AG04450 (cell line): ENCODE measurements around the gene NMRAL1. TPM values are rescaled to one million over a fixed set of nuclear protein-coding genes. Genes with fewer than 3 reads are reported as not detected.

Experiments
- CTCF ChIA-PET: fragments of 300-600, 350-600 bp; formaldehyde crosslinking; extraction: SDS; loops from one replicate; lab custom pipeline; 2022; ENCODE audit warnings: antibody characterized with exemption, inconsistent platforms; lab: Charles Lee
- POLR2A ChIA-PET: fragments of 350-600 bp; formaldehyde crosslinking; extraction: SDS; loops from one replicate; lab custom pipeline; 2021; ENCODE audit warnings: antibody characterized with exemption, inconsistent platforms; lab: Yijun Ruan, JAX
- DNase-seq: peaks from one replicate; pipeline ENCODE4 v3.0.0-alpha.2; 2011; ENCODE audit warnings: low read depth, low spot score
- H3K27ac ChIP-seq: one replicate; pipeline ENCODE4 v1.5.1; 2012; ENCODE audit warnings: low read depth, low read length, control low read depth
- H3K27me3 ChIP-seq: one replicate; pipeline ENCODE4 v1.6.0; 2012; ENCODE audit warnings: low read length; ENCODE audit not compliant: control insufficient read depth, insufficient read depth
- H3K4me3 ChIP-seq: 2 replicates; pipeline ENCODE4 v1.5.1; 2011; ENCODE audit warnings: mild to moderate bottlenecking, low read depth, low read length, control low read depth
- H3K9me3 ChIP-seq: 2 replicates; pipeline ENCODE4 v1.5.1; 2012; ENCODE audit warnings: low read length; ENCODE audit not compliant: control insufficient read depth, insufficient read depth
- polyA plus RNA-seq: library from polyadenylated mRNA; depleted of rRNA; stranded (reverse); fragments of >200 nt; gene quantifications from 2 replicates; pipeline ENCODE4 v1.2.3, GENCODE V29; 2011
- TF ChIP-seq, protein P1 (sequence below): IDR thresholded peaks from 2 replicates; pipeline ENCODE4 v1.5.1; 2011; ENCODE audit warnings: low read depth, low read length, control low read depth, inconsistent platforms

The NMRAL1 gene
- polyA plus RNA-seq, 1 experiment: 26.3 TPM

DNA sequence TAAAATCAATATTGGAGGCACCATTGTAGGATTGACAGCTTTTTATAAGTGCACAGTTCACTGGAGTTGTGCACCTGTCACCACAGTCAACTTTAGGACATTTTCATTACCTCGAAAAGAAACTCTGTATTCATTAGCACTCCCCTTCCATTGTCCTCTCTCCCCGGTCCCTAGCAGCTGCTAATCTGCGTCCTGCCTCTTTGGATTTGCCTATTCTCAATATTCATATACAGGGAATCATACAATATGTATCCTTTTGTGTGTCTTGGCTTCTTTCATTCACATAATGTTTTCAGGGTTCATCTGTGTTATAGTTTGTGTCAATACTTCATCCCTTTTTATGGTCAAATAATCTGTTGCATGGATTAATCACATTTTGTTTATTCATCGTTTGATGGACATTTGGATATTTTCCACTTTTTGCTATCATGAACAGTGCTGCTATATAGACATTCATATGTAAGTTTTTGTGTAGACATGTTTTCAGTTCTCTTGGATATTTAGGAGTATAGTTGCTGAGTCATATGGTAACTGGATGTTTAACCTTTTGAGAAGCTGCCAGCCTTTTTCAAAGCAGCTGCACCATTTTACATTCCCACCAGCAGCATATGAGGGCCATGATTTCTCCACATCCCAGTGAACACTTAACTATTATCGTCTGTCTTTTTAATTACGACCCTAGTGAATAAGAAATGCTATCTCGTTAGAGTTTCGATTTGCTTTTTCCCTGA lies 38.9 kb downstream of the NMRAL1 start:
- TF ChIP-seq, protein P1, sequence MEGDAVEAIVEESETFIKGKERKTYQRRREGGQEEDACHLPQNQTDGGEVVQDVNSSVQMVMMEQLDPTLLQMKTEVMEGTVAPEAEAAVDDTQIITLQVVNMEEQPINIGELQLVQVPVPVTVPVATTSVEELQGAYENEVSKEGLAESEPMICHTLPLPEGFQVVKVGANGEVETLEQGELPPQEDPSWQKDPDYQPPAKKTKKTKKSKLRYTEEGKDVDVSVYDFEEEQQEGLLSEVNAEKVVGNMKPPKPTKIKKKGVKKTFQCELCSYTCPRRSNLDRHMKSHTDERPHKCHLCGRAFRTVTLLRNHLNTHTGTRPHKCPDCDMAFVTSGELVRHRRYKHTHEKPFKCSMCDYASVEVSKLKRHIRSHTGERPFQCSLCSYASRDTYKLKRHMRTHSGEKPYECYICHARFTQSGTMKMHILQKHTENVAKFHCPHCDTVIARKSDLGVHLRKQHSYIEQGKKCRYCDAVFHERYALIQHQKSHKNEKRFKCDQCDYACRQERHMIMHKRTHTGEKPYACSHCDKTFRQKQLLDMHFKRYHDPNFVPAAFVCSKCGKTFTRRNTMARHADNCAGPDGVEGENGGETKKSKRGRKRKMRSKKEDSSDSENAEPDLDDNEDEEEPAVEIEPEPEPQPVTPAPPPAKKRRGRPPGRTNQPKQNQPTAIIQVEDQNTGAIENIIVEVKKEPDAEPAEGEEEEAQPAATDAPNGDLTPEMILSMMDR: no peak
- ChIA-PET POLR2A (no interaction called here), CTCF (interaction anchor here (0.9 to 1.9 kb wide), 2 partner anchors 33 kb away, joined by 4 to 6 read pairs; no protein-coding TSS in a partner anchor)
- no peak overlapping the region for H3K4me3 ChIP-seq
- H3K27me3 ChIP-seq: no peaks in the 10 kb centered on the region
- DNase-seq: peak; percentile 21
- peak overlapping the region; percentile 65 for H3K27ac ChIP-seq
- H3K9me3 ChIP-seq: no peaks in the 10 kb centered on the region

DNA sequence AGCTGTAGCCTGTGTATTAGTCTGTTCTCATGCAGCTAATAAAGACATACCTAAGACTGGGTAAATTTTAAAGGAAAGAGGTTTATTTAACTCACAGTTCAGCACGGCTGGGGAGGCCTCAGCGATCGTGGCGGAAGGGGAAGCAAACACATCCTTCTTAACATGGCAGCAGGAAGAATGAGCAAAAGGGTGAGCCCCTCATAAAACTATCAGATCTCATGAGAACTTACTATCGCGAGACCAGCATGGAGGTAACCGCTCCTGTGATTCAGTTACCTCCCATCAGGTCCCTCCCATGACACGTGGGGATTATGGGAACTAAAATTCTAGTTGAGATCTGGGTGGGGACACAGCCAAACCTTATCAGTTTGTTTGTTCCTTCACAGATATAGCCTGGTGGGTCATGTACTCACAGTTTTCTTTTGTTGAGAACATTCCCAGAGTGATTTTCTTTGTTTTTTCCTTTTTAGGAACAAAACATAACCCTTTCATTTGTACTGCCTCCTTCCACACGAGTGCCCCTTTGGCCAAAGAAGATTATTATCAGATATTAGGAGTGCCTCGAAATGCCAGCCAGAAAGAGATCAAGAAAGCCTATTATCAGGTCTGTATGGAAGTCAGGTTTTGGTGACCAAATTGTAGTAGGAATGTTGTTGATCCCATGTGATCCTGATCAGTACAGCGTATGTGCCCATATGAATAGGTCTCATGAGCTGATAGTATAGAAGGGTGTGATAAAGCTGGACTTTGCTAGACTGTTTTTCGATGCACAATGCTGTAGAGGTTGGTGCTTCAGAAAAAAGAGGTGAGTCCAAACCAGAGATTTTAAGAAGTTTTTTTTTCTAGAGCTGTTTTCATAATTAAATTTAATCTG lies 40.3 kb downstream of the NMRAL1 start:
- CTCF ChIA-PET: interaction anchor here (0.9 kb wide), 1 partner anchor 31 kb away, joined by 4 read pairs; no protein-coding TSS in a partner anchor

DNA sequence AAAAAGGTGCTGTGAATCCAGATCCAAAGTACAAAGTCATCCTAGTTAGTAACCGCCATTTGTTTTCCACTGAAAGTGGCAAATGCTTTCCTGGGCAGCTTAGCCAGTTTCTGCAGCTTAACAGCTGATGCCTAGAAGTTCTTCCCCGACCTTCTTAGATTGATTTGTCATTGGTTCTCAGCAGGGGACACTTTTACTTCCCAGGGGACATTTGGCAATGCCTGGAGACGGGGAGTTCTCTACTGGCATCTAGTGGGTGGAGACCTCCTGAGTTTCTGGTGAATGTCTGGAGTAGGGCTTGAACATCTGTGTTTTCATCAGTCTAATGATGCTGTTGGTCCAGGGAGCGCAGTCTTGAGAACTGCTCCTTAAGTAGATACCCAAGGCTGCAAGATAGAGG lies 41.2 kb downstream of the NMRAL1 start:
- Histone ChIP-seq H3K9me3 (no peaks in the 10 kb centered on the region), H3K4me3 (no peak overlapping the region), H3K27me3 (no peaks in the 10 kb centered on the region), H3K27ac (no peak overlapping the region)
- DNase-seq: no peak
- ChIA-PET POLR2A (no interaction called here), CTCF (no interaction called here)
- TF ChIP-seq, protein P1: no peak

More for the DNA sequence above, 40.3 kb downstream of the NMRAL1 start:
- Histone ChIP-seq H3K4me3 (no peak overlapping the region), H3K27me3 (no peaks in the 10 kb centered on the region), H3K9me3 (no peaks in the 10 kb centered on the region), H3K27ac (no peak overlapping the region)
- POLR2A ChIA-PET: interaction anchor here (0.7 kb wide), 1 partner anchor 45 kb away, joined by 7 read pairs; no protein-coding TSS in a partner anchor
- no peak for DNase-seq
- TF ChIP-seq, protein P1: no peak

DNA sequence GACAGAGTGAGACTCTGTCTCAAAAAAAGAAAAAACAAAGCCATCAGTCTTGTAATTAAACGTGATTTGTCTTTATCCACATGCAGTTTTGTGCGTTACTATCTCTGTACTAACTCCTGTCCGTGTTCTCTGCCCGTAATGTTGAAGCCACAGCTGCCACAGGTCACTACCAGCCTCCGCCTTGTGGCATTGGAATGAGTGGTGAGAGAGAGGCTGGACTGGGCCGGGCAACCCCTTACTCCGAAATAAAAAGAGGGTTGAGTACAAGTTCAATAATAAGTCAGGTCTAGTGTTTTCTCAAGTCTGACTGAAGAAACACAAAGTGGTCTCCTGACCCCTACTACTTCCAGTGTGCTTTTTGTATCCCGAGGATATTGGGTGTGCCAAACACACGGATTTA lies 43.4 kb downstream of the NMRAL1 start:
- TF ChIP-seq, protein P1: no peak
- H3K27ac ChIP-seq: no peak overlapping the region
- POLR2A ChIA-PET: no interaction called here
- H3K4me3 ChIP-seq: no peak overlapping the region
- no peaks in the 10 kb centered on the region for H3K27me3 ChIP-seq
- H3K9me3 ChIP-seq: peaks cover under 1% of the 10 kb centered on the region; the same call in 1 of the 2 replicates
- DNase-seq: no peak
- CTCF ChIA-PET: no interaction called here
